ENCODE data around the gene HOXB3. TPM values are rescaled to one million over a fixed set of nuclear protein-coding genes. Genes with fewer than 3 reads are reported as not detected.

HOXB3 gene
- total and polyA plus RNA-seq, 8 donors = 1.1 to 5.6 (median 2.0) TPM

GRCh38 chr17:48578616-48579470, 11.2 kb downstream of the HOXB3 start:
- H3K4me1 ChIP-seq = peaks cover 0 to 6% (median 4%) of the 10 kb centered on the region in 3 donors
- DNase-seq = no peak
- peak in 3 of 4 donors; percentile 5 to 25 (median 7) for ATAC-seq
- WGBS, 2 donors = 5 to 11% methylated on average over 42 to 43 of the region's 43 CpGs
- no peaks in the 10 kb centered on the region for H3K9me3 ChIP-seq
- peaks cover 0 to 85% (median 13%) of the 10 kb centered on the region in 4 donors for H3K27me3 ChIP-seq
- no peaks in the 10 kb centered on the region for H3K36me3 ChIP-seq
- TF ChIP-seq CTCF (IDR thresholded peaks at IDR 0.05) = no peak
- no peak for FAIRE-seq
- peak overlapping the region in 2 of 4 donors; percentile 41 to 63 for H3K27ac ChIP-seq
- intact Hi-C loops (cut with DNase I) = no loop called here
- H3K4me3 ChIP-seq = peak overlapping the region in 3 of 4 donors; percentile 10 to 42 (median 22)

GRCh38 chr17:48577946-48578615, 12.0 kb downstream of the HOXB3 start, which contains the start of gene HOXB4:
TSS of gene HOXB4 (minus strand) at chr17:48578350. CDS start at chr17:48578319, 31 bp downstream.
- DNase-seq (peak in 1 of 6 donors; percentile 63), FAIRE-seq (no peak), ATAC-seq (peak in 3 of 4 donors; percentile 36 to 66 (median 40))
- no peak for TF ChIP-seq CTCF (IDR thresholded peaks at IDR 0.05)
- WGBS, 2 donors = 4 to 5% methylated on average over 35 to 58 of the region's 58 CpGs
- H3K27me3 ChIP-seq = peaks cover 0 to 77% (median 10%) of the 10 kb centered on the region in 4 donors
- H3K4me3 ChIP-seq = peak within 1 kb of the TSS in 3 of 4 donors; percentile 10 to 42 (median 22)
- no peaks in the 10 kb centered on the region for H3K9me3 ChIP-seq
- H3K27ac ChIP-seq = peak within 1 kb of the TSS in 2 of 4 donors; percentile 41 to 63
- intact Hi-C loops (cut with DNase I) = no loop called here
- no peaks in the 10 kb centered on the region for H3K36me3 ChIP-seq
- peaks cover 0 to 6% (median 4%) of the 10 kb centered on the region in 3 donors for H3K4me1 ChIP-seq

GRCh38 chr17:48577330-48577945, 12.6 kb downstream of the HOXB3 start:
- Histone ChIP-seq H3K36me3 (no peaks in the 10 kb centered on the region), H3K27ac (peak overlapping the region in 2 of 4 donors; percentile 41 to 63), H3K4me3 (peak overlapping the region in 2 of 4 donors; percentile 22 to 42), H3K9me3 (no peaks in the 10 kb centered on the region), H3K27me3 (peaks cover 0 to 71% (median 9%) of the 10 kb centered on the region in 4 donors), H3K4me1 (peaks cover 0 to 6% (median 4%) of the 10 kb centered on the region in 3 donors)
- ATAC-seq = no peak
- TF ChIP-seq CTCF (IDR thresholded peaks at IDR 0.05) = no peak
- DNase-seq = no peak
- no peak for FAIRE-seq
- intact Hi-C loops (cut with DNase I) = no loop called here
- 3 to 4% methylated on average over 15 to 19 of the region's 19 CpGs for WGBS, 2 donors

GRCh38 chr17:48576479-48577309, 13.3 kb downstream of the HOXB3 start:
- Histone ChIP-seq H3K27me3 (peaks cover 0 to 63% (median 9%) of the 10 kb centered on the region in 4 donors), H3K36me3 (no peaks in the 10 kb centered on the region), H3K9me3 (no peaks in the 10 kb centered on the region), H3K4me3 (peak overlapping the region in 1 of 4 donors; percentile 42), H3K27ac (peak overlapping the region in 2 of 4 donors; percentile 23 to 27), H3K4me1 (no peaks in the 10 kb centered on the region)
- WGBS, 2 donors = 5 to 8% methylated on average over 39 to 43 of the region's 43 CpGs
- intact Hi-C loops (cut with DNase I) = no loop called here
- FAIRE-seq (no peak), ATAC-seq (peak in 1 of 4 donors; percentile 35), DNase-seq (no peak)
- no peak for TF ChIP-seq CTCF (IDR thresholded peaks at IDR 0.05)

Measured in pancreas (tissue), 10 donors.